DOHH2 (cell line): ENCODE measurements around the gene ALDH18A1.

Source experiments
- H3F3A ChIP-seq: fragments of 200-600 bp; sonication (generic), shearing (Covaris generic); 2 replicates; pipeline ENCODE4 v1.6.0; 2016; ENCODE audit warnings: antibody characterized with exemption, mild to moderate bottlenecking; ENCODE audit not compliant: control insufficient read depth, insufficient read depth
- H3K27ac ChIP-seq: fragments of 200-600 bp; sonication (generic); 2 replicates; pipeline ENCODE4 v1.5.1; 2014; ENCODE audit warnings: low read depth, mild to moderate bottlenecking, low read length, moderate library complexity
- H3K27me3 ChIP-seq: fragments of 200-600 bp; sonication (generic); 2 replicates; pipeline ENCODE4 v1.6.1; 2014; ENCODE audit warnings: mild to moderate bottlenecking, low read length, mixed read lengths; ENCODE audit not compliant: control insufficient read depth
- H3K36me3 ChIP-seq: fragments of 200-600 bp; sonication (generic); 2 replicates; pipeline ENCODE4 v1.6.1; 2014; ENCODE audit warnings: mild to moderate bottlenecking, low read length, moderate library complexity, mixed read lengths; ENCODE audit not compliant: control insufficient read depth
- H3K4me1 ChIP-seq: fragments of 200-600 bp; sonication (generic); 2 replicates; pipeline ENCODE4 v1.6.1; 2014; ENCODE audit warnings: mild to moderate bottlenecking, low read length, mixed read lengths; ENCODE audit not compliant: control insufficient read depth
- H3K4me2 ChIP-seq: fragments of 200-600 bp; sonication (generic); 2 replicates; pipeline ENCODE4 v1.6.0; 2014; ENCODE audit warnings: mild to moderate bottlenecking, low read length, moderate library complexity
- H3K4me3 ChIP-seq: fragments of 200-600 bp; sonication (generic); 2 replicates; pipeline ENCODE4 v1.5.1; 2014; ENCODE audit warnings: mild to moderate bottlenecking, low read length, mixed read lengths
- H3K79me2 ChIP-seq: fragments of 200-600 bp; sonication (generic); 2 replicates; pipeline ENCODE4 v1.6.1; 2014; ENCODE audit warnings: mild to moderate bottlenecking, low read length, mixed read lengths; ENCODE audit not compliant: control insufficient read depth
- H3K9me2 ChIP-seq: fragments of 200-600 bp; sonication (generic); replicated peaks from 2 replicates; pipeline ENCODE4 v1.6.1; 2014; ENCODE audit warnings: mild to moderate bottlenecking, low read length, mixed read lengths; ENCODE audit not compliant: control insufficient read depth
- H3K9me3 ChIP-seq: fragments of 200-600 bp; sonication (generic); 2 replicates; pipeline ENCODE4 v1.6.1; 2014; ENCODE audit warnings: antibody characterized with exemption, low read length, mixed read lengths; ENCODE audit not compliant: control insufficient read depth, insufficient read depth
- H4K20me1 ChIP-seq: fragments of 200-600 bp; sonication (generic); 2 replicates; pipeline ENCODE4 v1.6.0; 2014; ENCODE audit warnings: low read depth, mild to moderate bottlenecking, antibody characterized with exemption, low read length, moderate library complexity; ENCODE audit not compliant: control insufficient read depth, insufficient read depth
- EZH2phosphoT487 ChIP-seq: fragments of 200-600 bp; sonication (generic); IDR thresholded peaks from 2 replicates; pipeline ENCODE4 v1.6.1; 2017; ENCODE audit warnings: borderline replicate concordance, mild to moderate bottlenecking, antibody characterized with exemption, low read length, moderate library complexity, mixed read lengths
- TF ChIP-seq, protein P1 (sequence below): fragments of 200-600 bp; sonication (generic); IDR thresholded peaks from one replicate; pipeline ENCODE4 v1.5.1; 2014; ENCODE audit warnings: antibody characterized with exemption, mild to moderate bottlenecking, low read depth, low read length; ENCODE audit not compliant: poor library complexity, severe bottlenecking

ALDH18A1 gene

DNA sequence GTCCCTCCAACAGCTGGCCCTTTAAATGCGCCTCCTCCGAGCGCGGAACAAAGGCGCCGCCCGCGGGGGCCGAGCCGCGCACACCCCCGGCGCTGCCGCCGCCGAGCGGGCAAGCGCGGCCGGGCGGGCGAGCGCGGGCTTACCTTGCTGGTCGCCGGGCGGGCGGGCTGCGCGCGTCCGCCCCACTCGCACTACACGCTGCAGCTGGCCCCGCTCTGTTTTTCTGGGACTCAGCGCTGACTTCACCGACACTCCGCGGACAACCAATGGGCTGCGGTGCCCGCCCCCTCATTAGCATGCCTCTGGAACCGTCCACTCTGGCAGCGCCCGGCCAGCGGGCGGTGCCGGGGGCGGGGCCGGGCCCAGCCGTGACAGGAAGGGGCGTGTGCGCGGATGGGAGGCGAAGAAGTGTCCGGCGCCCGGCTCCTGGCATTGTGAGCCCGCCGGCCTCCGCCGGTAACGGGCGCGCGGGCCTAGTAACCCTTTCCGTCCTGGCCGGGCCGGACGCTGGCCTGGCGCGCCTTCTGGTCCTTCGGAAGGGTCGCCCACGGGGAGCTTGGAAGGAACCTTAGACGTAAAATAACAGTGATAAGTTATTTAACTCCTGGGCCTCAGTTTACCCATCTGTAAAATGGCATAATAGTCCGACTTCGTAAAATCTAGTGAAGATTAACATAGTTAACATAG, 95.2 kb downstream of the ALDH18A1 start, which contains the start of gene SORBS1:
SORBS1 (minus strand) TSS at position 195 of the 687 bp plus-strand sequence. CDS start 120,236 bp downstream, outside the sequence.
- Histone ChIP-seq H4K20me1 (no peaks in the 10 kb centered on the region), H3K4me3 (peak within 1 kb of the TSS; percentile 75), H3K36me3 (no peaks in the 10 kb centered on the region), H3K9me2 (no peaks in the 10 kb centered on the region), H3K79me2 (no peaks in the 10 kb centered on the region), H3K27me3 (peaks cover 55% of the 10 kb centered on the region), H3K9me3 (no peaks in the 10 kb centered on the region), H3K4me2 (peak within 1 kb of the TSS; percentile 89), H3K4me1 (peaks cover 14% of the 10 kb centered on the region), H3K27ac (no peak within 1 kb of the TSS), H3F3A (no peaks in the 10 kb centered on the region)
- TF ChIP-seq, protein P1, sequence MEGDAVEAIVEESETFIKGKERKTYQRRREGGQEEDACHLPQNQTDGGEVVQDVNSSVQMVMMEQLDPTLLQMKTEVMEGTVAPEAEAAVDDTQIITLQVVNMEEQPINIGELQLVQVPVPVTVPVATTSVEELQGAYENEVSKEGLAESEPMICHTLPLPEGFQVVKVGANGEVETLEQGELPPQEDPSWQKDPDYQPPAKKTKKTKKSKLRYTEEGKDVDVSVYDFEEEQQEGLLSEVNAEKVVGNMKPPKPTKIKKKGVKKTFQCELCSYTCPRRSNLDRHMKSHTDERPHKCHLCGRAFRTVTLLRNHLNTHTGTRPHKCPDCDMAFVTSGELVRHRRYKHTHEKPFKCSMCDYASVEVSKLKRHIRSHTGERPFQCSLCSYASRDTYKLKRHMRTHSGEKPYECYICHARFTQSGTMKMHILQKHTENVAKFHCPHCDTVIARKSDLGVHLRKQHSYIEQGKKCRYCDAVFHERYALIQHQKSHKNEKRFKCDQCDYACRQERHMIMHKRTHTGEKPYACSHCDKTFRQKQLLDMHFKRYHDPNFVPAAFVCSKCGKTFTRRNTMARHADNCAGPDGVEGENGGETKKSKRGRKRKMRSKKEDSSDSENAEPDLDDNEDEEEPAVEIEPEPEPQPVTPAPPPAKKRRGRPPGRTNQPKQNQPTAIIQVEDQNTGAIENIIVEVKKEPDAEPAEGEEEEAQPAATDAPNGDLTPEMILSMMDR, result no peak
- no peak for TF ChIP-seq EZH2phosphoT487

DNA sequence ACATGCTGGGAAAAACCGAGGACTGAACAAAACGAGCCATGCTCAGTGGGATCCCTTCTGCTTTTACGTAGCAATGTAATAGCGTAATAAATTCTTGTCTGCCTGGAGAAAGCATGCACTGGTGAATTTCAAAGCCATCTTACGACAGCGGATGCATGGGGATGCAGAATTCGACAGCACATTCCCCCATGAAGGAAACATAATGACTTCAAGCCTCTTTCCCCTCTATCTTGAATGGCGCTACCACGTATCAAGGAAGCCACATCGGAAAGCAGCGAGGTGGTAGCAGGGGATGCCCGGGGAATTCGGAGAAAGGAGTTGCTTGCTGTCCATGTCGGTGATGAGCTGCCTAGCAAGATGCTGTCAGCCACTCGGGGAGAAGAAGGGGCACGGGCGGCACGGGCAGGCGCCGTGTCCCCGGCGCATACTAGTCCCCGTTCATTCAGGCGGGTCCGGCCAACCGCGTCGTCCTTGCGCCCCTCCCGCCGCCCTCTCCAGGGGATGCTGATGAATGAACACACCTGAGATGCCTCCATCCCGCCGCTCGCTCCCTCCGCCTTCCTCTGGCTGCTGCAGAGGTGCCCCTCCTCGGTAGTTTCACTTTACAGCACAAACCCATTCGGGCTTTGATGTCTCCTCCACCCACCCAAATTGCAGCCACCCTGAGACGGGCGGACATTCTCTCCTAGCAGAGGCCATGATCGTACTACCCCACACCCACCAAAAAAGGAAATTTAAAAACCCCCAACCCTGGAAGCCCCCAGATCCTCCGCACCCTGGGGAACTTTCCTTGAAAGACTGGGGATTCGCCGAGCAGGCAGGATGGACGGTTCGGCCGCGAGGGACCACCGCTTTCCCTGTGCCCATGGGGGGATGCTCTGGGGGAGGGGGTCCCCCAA, 96.0 kb downstream of the ALDH18A1 start:
- TF ChIP-seq EZH2phosphoT487, result peak; percentile 43; the same call in 1 of the 2 replicates
- TF ChIP-seq, protein P1, result no peak
- no peaks in the 10 kb centered on the region for H3K9me3 ChIP-seq
- no peaks in the 10 kb centered on the region for H3K9me2 ChIP-seq
- peaks cover 14% of the 10 kb centered on the region for H3K4me1 ChIP-seq
- no peaks in the 10 kb centered on the region for H3K79me2 ChIP-seq
- peak overlapping the region; percentile 89 for H3K4me2 ChIP-seq
- no peaks in the 10 kb centered on the region for H3F3A ChIP-seq
- H3K36me3 ChIP-seq, result no peaks in the 10 kb centered on the region
- H3K27me3 ChIP-seq, result peaks cover 51% of the 10 kb centered on the region
- peak overlapping the region; percentile 75 for H3K4me3 ChIP-seq
- H4K20me1 ChIP-seq, result no peaks in the 10 kb centered on the region
- H3K27ac ChIP-seq, result no peak overlapping the region

DNA sequence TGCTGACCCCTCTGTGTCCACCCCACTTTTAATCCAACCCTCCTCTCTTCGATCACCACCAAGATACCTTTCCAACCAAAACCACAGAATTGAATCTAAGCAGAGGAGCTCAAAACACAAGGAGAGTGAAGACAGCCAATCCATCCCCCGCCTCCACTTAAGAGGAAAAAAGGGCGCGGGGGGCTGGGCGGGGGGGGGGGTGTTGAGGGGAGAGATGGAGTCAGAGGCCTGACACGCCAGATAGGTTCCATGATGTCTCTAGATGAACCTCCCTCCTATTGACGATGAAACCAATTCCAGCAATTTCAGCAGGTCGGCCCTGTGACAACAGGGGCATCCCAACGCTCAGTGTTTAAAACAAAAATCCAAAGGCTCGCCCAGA, 96.6 kb downstream of the ALDH18A1 start:
- H3K79me2 ChIP-seq, result no peaks in the 10 kb centered on the region
- peaks cover 14% of the 10 kb centered on the region for H3K4me1 ChIP-seq
- peak overlapping the region; percentile 89 for H3K4me2 ChIP-seq
- H3F3A ChIP-seq, result no peaks in the 10 kb centered on the region
- no peaks in the 10 kb centered on the region for H3K36me3 ChIP-seq
- no peaks in the 10 kb centered on the region for H4K20me1 ChIP-seq
- no peak overlapping the region for H3K27ac ChIP-seq
- TF ChIP-seq, protein P1, result no peak
- no peak for TF ChIP-seq EZH2phosphoT487
- H3K9me2 ChIP-seq, result no peaks in the 10 kb centered on the region
- H3K27me3 ChIP-seq, result peaks cover 50% of the 10 kb centered on the region
- H3K9me3 ChIP-seq, result no peaks in the 10 kb centered on the region
- no peak overlapping the region; the same call in 1 of the 2 replicates for H3K4me3 ChIP-seq
